GM19351 (cell line): ENCODE data around the gene CCAR1.
"Not testable (repeated sequence)": the region's sequence is repeated elsewhere in the genome, so short reads cannot be mapped to it uniquely, and the experiment has no call there.

ENCODE experiments used
- ATAC-seq: cut with Tn5 transposase; IDR thresholded peaks from one replicate; pipeline ENCODE4 v1.9.1; 2021; ENCODE audit warnings: mild to moderate bottlenecking, moderate library complexity; ENCODE audit not compliant: unreplicated experiment

CCAR1 gene

DNA sequence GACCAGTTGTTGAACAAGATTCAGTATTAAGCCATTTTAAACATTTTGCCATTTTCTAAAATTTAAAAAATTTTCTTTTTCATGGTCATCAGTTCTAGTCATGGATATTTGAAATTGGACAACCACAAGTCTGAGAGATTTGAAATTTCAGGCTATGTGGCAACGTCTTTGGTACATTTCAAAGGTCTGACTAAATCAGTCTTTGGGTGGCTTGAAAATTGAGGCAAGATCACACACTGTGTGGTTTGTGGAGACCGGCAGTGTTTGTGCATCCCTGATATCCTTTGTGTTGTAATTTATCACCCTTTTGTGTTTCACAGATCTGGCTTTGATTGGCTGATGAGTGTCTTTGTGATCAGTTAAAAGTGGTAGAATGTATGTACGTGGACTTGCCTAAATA is 35.7 kb downstream of the CCAR1 start:
- no peak for ATAC-seq

DNA sequence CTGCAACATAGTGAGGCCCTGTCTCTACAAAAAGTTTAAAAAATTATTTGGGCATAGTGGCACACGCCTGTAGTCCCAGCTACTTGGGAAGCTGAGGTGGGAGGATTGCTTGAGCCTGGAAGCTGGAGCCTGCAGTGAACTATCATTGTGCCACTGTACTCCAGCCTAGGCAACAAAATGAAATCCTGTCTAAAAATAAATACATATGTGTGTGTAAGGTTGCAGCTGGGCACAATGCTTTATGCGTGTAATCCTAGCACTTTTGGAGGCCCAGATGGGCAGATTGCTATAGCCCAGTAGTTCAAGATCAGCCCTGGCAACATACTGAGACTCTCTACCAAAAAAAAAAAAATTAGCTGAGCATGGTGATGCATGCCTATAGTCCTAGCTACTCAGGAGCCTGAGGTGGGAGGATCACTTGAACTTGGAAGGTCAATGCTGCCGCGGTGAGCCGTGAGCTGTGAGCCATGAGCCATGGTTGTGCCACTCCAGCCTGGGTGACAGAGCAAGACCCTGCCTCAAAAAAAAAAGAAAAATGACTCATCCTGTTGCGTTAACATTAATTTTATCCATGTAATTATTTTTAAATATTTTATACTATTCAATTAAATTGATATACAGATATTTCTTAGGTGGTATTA is 38.3 kb downstream of the CCAR1 start:
- ATAC-seq = no peak

DNA sequence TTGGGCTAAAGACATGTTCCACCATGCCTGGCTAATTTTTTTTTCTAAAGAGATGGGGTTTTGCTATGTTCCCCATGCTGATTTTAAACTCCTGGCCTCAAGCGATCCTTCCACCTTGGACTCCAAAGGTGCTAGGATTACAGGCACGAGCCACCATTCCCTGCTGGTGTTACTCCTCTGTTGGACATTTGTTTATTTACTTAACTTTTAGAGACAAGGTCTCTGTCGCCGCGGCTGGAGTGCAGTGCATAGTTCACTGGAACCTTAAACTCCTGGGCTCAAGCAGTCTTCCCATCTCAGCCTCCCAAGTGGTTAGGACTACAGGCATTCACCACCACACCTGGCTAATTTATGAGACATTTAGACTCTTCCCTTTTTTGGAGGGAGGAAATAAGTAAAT is 38.9 kb downstream of the CCAR1 start:
- no peak for ATAC-seq

DNA sequence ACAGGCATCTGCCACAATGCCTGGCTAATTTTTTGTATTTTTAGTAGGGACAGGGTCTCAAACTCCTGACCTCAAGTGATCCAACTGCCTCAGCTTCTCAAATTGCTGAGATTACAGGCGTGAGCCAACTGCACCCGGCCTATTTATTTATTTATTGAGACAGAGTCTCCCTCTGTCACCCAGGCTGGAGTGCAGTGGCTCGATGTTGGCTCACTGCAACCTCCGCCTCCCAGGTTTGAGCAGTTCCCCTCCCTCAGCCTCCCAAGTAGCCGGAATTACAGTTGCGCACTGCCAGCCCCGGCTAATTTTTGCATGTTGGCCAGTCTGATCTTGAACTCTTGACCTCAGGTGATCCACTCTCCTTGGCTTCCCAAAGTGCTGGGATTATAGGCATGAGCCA is 46.4 kb downstream of the CCAR1 start:
- not testable (repeated sequence) for ATAC-seq

DNA sequence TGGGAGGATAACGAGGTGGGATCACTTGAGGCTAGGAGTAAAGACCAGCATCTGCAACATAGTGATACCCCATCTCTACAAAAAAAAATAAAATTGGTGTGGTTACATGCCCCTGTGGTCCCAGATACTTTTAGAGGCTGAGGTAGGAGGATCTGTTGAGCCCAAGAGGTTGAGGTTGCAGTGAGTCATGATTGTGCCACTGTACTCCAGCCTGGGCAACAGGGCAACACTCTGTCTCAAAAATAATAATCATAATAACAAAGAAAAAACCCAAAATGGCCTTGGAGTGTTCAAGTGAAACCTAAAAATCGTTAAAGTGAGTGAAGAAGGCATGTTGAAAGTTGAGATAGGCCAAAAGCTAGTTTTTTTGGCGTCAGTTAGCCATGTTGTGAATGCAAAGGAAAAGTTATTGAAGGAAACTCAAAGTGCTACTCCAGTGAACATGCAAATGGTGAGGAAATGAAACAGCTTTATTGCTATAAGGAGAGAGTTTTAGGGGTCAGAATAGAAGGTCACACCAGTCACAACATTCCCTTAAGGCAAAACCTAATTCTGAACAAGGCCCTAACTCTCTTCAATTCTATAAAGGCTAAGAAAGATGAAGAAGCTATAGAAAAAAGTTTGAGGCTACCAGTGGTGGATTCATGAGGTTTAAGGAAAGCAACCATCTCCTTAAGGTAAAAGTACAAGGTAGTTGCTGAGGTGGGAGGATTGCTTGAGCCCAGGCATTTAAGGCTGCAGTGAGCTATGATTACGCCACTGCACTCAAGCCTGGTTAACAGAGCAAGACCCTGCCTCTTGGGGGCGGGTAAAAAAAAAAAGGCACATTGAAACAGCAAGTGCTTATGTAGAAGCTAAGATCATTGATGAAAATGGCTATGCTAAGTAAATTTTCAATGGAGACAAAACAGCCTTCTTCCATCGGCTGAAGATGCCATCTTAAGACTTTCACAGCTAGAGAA is 60.9 kb downstream of the CCAR1 start:
- ATAC-seq = no peak

DNA sequence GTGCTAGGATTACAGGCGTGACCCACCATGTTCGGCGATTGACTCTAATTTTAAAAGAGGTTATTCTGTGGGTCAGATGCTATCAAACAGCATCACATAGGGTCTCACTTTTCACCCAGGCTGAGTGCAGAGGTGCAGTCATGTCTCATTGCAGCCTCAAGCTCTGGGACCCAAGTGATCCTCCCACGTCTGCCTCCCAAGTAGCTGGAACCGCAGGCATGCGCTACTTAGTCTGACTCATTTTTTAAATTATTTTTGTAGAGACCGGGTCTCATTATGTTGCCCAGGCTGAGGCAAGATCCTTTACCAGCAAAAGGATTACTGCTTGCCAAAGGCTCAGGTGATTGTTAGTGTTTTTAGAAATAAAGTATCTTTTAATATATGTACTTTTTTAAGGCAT is 63.4 kb downstream of the CCAR1 start:
- ATAC-seq = no peak

DNA sequence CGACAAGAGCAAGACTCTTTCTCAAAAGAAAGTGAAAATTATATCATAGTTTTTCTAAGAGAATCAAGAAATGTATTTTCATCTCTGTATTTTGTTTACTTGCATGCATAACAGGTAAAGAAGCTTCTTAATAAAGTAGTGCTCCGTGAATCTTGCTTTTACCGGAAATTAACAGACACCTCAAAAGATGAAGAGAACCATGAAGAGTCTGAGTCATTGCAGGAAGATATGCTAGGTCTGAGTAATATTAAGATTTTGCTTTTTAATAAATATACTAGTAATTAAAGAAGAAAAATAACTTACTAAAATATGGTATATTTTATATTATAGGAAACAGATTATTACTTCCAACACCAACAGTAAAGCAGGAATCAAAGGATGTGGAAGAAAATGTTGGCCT is 66.8 kb downstream of the CCAR1 start:
- ATAC-seq = no peak

DNA sequence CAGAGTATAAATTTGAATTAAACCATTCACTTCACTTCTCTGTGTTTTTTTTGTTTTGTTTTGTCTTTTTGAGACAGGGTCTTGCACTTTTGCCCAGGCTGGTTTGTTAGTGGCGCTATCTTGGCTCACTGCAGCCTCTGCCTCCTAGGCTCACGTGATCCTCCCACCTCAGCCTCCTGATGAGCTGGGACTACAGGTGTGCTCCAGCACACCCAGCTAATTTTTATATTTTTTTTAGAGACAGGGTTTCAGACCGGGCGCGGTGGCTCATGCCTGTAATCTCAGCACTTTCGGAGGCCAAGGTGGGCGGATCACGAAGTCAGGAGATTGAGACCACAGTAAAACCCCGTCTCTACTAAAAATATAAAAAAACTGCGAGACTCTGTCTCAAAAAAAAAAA is 69.4 kb downstream of the CCAR1 start:
- no peak for ATAC-seq

DNA sequence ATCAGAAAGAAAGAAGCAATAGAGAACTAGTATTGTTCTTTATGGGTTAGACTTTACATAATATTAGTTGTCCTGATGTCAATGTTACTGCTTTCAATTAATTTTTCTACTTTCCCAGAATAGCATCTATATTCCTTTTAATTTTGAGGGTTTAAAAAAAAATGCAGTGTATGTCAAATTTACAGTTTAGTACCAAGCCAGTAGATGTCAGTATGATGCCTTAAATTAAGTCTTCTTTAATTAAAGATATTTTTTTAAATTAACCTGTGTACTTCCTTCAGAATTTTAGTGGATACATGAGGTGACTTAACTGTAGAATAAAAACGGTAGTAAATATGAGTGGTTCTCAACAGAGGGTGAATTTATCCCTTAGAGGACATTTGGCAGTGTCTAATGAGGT is 71.1 kb downstream of the CCAR1 start:
- ATAC-seq = no peak

DNA sequence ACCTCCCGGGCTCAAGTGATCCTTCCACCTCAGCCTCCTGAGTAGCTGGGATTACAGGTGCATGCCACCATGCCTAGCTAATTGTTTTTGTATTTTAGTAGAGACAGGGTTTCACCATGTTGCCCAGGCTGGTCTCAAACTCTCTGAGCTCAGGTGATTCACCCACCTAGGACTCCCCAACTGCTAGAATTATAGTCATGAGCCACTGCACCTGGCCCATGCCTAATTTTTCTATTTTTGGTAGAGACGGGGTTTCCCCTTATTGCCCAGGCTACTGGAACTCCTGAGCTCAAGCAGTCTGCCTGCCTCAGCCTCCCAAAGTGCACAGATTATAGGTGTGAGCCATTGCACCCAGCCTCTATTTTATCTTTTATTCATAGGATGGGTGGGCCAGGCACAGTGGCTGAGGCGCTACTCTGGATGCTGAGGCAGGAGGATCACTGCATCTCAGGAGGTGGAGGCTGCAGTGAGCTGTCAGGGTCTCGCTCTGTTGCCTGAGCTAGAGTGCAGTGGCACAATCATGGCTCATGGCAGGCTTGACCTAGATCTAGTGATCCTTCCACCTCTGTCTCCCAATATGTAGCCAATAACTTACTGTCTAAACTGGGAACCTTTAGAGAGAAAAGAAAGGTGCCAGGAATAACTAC is 75.0 kb downstream of the CCAR1 start:
- no peak for ATAC-seq

DNA sequence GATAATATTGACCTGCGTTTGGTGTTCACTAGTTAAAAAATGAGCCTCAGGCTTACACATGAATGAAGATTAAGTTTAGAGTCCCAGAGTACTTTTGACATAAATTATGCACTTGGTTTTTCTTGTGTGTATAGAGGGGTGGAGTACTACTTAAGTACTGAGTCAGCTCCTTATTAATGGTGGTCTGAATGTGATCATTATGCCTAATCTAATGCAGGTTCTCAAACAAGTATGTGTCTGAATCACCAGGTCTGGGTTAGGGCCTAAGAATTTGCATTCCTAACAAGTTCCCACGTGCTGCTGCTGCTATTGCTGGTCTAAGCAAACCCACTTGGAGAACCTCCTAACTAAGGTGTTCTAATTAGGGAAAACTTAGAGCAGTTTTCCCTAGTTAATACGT is 75.6 kb downstream of the CCAR1 start:
- no peak for ATAC-seq

DNA sequence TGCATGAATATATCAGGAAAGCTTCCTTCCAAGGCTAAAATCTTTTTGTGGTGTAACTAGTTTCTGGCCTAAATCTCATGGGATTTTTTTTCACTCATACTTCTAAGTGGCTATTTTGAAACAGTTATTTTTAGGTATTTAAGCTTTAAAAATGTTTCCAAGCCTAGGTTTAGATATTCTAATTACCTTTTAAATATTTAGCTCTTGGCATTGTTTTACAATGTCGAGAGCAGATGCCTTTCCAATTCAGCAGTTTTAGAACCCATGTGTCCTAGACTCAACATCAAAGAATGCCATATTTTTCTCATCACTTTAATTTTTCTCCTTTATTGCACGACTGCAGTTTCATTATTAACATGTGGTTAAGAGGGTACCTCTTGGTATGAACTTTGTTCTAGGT is 79.2 kb downstream of the CCAR1 start:
- ATAC-seq = no peak

DNA sequence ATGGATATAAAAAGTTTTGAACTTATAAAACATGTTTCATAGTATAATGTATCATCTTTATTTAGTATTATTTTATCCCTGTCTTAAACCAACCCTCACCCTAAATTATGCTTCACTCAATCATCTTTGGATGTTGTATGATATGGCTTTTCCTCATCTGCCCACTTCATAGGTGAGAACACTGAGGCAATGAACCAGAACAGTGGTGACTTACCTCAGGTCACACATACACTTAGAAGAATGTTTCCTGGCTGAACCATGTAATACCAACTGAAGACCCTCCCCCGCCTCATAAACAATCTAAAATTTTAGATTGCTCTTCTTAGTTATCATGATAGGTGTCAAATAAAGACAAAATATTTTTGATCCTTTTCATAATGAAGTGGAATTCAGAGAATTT is 83.7 kb downstream of the CCAR1 start:
- no peak for ATAC-seq

DNA sequence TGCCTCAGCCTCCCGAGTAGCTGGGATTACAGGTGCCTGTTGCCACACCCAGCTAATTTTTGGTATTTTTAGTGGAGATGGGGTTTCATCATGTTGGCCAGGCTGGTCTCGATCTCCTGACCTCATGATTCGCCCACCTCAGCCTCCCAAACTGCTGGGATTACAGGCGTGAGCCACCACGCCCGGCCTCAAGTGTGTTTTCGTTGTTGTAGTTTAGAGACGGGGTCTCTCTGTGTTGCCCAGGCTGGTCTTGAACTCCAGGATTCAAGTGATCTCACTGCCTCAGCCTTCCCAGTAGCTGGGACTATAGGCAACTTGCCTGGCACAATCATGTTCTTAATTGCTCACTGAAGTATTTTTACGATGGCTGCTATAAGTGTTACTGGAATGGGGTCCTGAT is 89.8 kb downstream of the CCAR1 start:
- not testable (repeated sequence) for ATAC-seq

DNA sequence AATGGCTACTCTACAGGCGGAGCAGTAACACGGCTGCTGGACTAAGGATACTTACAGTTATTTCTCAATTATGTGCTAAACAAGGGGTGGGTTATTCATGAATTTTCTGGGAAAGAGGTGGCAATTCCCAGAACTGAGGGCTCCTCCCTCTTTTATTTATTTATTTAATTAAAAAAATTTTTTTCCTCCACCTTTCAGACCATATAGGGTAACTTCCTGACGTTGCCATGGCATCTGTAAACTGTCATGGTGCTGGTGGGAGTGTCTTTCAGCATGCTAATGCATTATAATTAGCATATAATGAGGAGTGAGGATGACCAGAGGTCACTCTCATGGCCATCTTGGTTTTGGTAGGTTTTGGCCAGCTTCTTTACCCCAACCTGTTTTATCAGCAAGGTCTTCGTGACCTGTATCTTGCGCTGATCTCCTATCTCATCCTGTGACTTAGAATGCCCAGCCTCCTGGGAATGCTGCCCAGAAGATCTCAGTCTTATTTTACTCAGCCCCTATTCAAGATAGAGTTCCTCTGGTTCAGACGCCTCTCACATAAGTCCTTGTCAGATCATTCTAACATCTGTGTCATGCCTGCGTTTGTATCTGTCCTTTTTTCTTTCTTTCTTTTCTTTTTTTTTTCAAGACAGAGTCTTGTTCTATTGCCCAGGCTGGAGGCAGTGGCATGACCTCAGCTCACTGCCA is 90.4 kb downstream of the CCAR1 start:
- no peak for ATAC-seq

DNA sequence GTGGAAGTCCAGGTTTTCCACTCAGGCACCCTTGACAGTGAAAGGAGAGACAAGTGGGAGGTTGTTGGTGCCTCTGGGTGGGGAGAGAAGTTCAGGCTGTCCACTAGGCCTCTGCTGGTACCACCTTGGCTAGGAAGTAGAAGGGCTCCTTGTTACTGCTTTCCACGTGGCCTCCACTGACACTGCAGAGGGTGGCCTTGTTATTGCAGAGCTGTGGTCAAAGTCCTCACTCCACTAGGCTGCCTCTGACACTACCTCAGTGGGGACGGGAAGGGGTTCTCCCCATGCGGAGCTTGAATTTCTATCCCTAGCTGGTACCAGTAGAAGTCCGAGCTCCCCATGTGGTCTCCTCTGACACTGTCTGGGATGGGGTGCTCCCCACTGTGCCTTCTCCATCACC is 91.4 kb downstream of the CCAR1 start:
- ATAC-seq = no peak

DNA sequence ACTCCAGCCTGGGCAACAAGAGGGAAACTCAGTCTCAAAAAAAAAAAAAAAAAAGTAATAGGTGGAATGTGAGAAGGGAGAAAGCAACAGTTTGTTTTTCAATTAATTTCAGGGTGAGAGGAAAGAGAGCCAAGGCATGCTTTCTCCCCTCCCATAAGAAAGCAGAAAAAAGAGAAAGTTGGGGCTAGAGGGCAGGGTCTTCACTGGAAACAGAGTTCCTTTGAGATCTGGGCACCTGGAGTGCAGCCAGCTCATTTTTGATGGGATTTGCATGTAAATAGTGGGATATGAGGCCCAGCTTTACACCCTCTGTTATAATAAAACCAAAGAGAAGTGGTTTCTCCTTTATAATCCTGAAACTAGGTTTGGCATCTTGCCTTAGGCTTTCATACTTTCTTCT is 92.5 kb downstream of the CCAR1 start:
- ATAC-seq = no peak

DNA sequence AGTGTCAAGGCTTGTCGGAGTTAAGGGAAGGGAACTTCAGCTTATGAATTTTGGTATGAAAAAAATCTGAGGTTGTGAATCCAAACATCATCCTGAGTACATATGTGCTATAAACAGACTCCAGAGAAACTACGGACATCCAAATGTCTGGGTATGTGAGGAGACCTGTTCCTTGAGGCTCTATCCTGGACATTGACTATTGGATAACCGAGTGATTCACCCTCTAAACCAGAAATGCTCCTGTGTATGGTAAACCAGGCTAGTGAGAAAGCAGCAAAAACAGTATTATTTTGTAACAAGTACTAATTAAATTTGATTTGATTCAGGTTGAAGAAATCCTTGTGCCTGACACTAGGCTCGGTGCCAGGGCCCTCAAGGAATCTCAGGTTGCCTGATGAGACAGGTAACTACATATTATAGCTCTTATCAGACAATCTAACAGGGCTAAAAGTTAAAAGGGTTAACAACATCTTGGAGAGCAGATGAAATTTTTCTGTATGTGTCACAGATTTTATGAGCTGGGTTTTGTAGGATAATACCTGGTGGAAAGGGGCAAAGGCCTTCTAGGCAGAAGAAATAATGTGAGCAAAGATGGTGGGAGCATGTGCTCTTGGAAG is 95.9 kb downstream of the CCAR1 start:
- no peak for ATAC-seq

DNA sequence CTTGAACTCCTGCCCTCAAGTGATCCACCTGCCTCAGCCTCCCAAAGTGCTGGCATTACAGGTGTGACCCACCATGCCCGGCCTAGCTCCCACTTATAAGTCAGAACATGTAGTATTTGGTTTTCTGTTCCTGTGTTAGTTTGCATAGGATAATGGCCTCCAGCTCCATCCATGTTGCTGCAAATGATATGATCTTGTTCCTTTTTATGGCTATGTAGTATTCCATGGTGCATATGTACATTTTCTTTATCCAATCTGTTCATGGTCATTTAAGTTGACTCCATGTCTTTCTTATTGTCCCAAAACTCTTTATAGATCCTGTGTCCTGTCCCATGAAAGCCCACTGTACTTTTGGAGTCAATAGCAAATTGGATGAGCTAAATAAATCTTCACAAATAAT is 99.3 kb downstream of the CCAR1 start:
- not testable (repeated sequence) for ATAC-seq

DNA sequence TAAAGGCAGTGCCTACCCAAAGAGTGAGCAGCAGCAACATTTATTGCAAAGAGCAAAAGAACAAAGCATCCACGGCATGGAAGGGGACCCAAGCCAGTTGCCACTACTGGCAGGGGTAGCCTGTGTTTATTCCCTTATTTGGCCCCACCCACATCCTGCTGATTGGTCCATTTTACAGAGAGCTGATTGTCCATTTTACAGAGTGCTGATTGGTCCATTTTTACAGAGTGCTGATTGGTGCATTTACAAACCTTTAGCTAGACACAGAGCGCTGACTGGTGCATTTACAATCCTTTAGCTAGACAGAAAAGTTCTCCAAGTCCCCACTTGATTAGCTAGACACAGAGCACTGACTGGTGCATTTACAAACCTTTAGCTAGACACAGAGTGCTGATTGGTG is 101.6 kb downstream of the CCAR1 start:
- not testable (repeated sequence) for ATAC-seq
